Testis (tissue), 2 donors: Measurements from ENCODE around the gene SNX13.

Experiments
- POLR2A ChIP-seq: fragments of 450-650 bp; IDR thresholded peaks from one replicate; pipeline ENCODE4 v1.6.1; 2017; ENCODE audit warnings: antibody characterized with exemption, mild to moderate bottlenecking, moderate library complexity
- TF ChIP-seq, protein P1 (sequence below), 3 experiments: fragments of 450-650 bp in 2 of 3; fragments of 200-600 bp in 1 of 3; sonication (generic) in 1 of 3; IDR thresholded peaks; one replicate each; pipeline ENCODE4 v1.5.1; 2016 to 2019; ENCODE audit warnings: antibody characterized with exemption in 3 of 3, mild to moderate bottlenecking in 2 of 3, moderate library complexity in 1 of 3

DNA sequence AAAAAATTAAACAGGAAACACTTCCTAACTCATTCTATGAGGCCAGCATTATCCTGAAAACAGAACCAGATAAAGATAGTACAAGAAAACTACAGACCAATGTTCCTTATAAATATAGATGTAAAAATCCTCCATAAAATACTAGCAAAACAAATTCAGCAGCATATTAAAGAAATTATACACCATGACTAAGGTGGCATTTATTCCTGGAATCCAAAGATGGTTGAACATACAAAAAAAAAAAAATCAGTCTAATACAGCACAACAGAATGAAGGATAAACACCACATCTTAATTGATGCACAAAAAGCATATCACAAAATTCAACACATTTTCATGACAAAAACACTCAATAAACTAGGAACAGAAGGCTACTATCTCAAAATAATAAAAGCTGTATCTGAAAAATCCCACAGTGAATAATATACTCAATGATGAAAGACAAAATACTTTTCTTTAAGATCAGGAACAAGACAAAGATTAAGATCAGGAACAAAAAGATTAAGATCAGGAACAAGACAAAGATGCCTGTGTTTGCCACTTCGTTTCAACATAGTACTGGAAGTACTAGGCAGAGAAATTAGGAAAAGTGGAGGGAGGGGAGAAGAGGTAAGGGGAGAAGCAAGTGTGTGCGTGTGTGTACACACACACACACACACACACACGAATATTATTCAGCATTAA, 95.6 kb downstream of the SNX13 start:
- TF ChIP-seq POLR2A: no peak
- TF ChIP-seq, protein P1, sequence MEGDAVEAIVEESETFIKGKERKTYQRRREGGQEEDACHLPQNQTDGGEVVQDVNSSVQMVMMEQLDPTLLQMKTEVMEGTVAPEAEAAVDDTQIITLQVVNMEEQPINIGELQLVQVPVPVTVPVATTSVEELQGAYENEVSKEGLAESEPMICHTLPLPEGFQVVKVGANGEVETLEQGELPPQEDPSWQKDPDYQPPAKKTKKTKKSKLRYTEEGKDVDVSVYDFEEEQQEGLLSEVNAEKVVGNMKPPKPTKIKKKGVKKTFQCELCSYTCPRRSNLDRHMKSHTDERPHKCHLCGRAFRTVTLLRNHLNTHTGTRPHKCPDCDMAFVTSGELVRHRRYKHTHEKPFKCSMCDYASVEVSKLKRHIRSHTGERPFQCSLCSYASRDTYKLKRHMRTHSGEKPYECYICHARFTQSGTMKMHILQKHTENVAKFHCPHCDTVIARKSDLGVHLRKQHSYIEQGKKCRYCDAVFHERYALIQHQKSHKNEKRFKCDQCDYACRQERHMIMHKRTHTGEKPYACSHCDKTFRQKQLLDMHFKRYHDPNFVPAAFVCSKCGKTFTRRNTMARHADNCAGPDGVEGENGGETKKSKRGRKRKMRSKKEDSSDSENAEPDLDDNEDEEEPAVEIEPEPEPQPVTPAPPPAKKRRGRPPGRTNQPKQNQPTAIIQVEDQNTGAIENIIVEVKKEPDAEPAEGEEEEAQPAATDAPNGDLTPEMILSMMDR (IDR thresholded peaks at IDR 0.05): no peak
